HepG2 (cell line): ENCODE measurements around the gene FRMD8. TPM values are rescaled to one million over a fixed set of nuclear protein-coding genes. Genes with fewer than 3 reads are reported as not detected.
A peak's percentile ranks its signal among the peaks of the same experiment; 100 is the strongest.

Source experiments
- MED1 ChIP-seq: sonication (generic); formaldehyde crosslinking; IDR thresholded peaks from 2 replicates; pipeline ENCODE4 v1.4.0; 2020; ENCODE audit warnings: missing genetic modification reagents
- MIXL1 ChIP-seq: IDR thresholded peaks from 2 replicates; pipeline ENCODE4 v1.6.1; 2016
- STAT5B ChIP-seq: sonication (generic); formaldehyde crosslinking; IDR thresholded peaks from 2 replicates; pipeline ENCODE4 v1.4.0; 2020; ENCODE audit warnings: missing genetic modification reagents
- ZMYM2 ChIP-seq: sonication (generic); formaldehyde crosslinking; IDR thresholded peaks from 2 replicates; pipeline ENCODE4 v1.8.0; 2022; ENCODE audit warnings: mild to moderate bottlenecking, missing genetic modification reagents
- ZNF12 ChIP-seq: sonication (generic); formaldehyde crosslinking; IDR thresholded peaks from 2 replicates; pipeline ENCODE4 v1.5.0; 2020; ENCODE audit warnings: missing genetic modification reagents
- ZNF317 ChIP-seq: sonication (generic); formaldehyde crosslinking; IDR thresholded peaks from 2 replicates; pipeline ENCODE4 v1.5.0; 2020; ENCODE audit warnings: mild to moderate bottlenecking, missing genetic modification reagents
- ZNF513 ChIP-seq: sonication (generic); formaldehyde crosslinking; conservative IDR thresholded peaks from 2 replicates; pipeline ENCODE4 v1.5.0; 2020; ENCODE audit warnings: missing genetic modification reagents
- ZNF777 ChIP-seq: sonication (generic); formaldehyde crosslinking; IDR thresholded peaks from 2 replicates; pipeline ENCODE4 v1.4.0; 2020; ENCODE audit warnings: missing genetic modification reagents
- polyA plus RNA-seq, 8 experiments: library from polyadenylated mRNA; depleted of rRNA in 3 of 8; stranded (reverse) in 7 of 8; unstranded in 1 of 8; fragments of >200 nt; fragmentation: Illumina TruSeq in 4 of 8; extraction: Trizol in 4 of 8; gene quantifications; 2 replicates each; pipeline versions ENCODE4 v1.2.1 to v1.2.3, GENCODE V29; 2011 to 2016; ENCODE audit warnings: low read depth in 4 of 8, missing spikeins in 1 of 8, mixed read lengths in 1 of 8; ENCODE audit not compliant: insufficient read depth in 1 of 8
- total RNA-seq, 5 experiments: library from RNA; depleted of rRNA; stranded (reverse); fragments of >200 nt; fragmentation: Illumina TruSeq; extraction: Trizol; gene quantifications; 2 replicates each; pipeline ENCODE4 v1.2.3, GENCODE V29; 2016; ENCODE audit warnings: low read depth in 1 of 5
- TF ChIP-seq, protein P1 (sequence below): sonication (generic); formaldehyde crosslinking; IDR thresholded peaks from 2 replicates; pipeline ENCODE4 v1.4.0; 2020; ENCODE audit warnings: missing genetic modification reagents
- TF ChIP-seq, protein P2 (sequence below): sonication (generic); formaldehyde crosslinking; IDR thresholded peaks from 2 replicates; pipeline ENCODE4 v1.4.0; 2020; ENCODE audit warnings: missing genetic modification reagents, borderline replicate concordance
- TF ChIP-seq, protein P3 (sequence below): sonication (generic); formaldehyde crosslinking; IDR thresholded peaks from 2 replicates; pipeline ENCODE4 v1.5.0; 2020; ENCODE audit warnings: missing genetic modification reagents
- TF ChIP-seq, protein P4 (sequence below): sonication (generic); formaldehyde crosslinking; IDR thresholded peaks from 2 replicates; pipeline ENCODE4 v1.8.0; 2022; ENCODE audit warnings: missing genetic modification reagents, mild to moderate bottlenecking, moderate library complexity, borderline replicate concordance
- TF ChIP-seq, protein P5 (sequence below): IDR thresholded peaks from 2 replicates; pipeline ENCODE4 v1.4.0; 2020; ENCODE audit warnings: mild to moderate bottlenecking, missing genetic modification reagents

FRMD8 gene
- total and polyA plus RNA-seq, 2 of the 13 experiments (the other 11 are each of a cell fraction or from before 2014, with no cell fraction given), result 5.8 to 20.6 TPM

GRCh38 chr11:65383778-65384177, 2.7 kb upstream of the FRMD8 start (continued):
- TF ChIP-seq, protein P1, sequence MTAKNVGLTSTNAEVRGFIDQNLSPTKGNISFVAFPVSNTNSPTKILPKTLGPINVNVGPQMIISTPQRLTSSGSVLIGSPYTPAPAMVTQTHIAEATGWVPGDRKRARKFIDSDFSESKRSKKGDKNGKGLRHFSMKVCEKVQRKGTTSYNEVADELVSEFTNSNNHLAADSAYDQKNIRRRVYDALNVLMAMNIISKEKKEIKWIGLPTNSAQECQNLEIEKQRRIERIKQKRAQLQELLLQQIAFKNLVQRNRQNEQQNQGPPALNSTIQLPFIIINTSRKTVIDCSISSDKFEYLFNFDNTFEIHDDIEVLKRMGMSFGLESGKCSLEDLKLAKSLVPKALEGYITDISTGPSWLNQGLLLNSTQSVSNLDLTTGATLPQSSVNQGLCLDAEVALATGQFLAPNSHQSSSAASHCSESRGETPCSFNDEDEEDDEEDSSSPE (CRISPR knock-in tag), result no peak
- TF ChIP-seq, protein P2, sequence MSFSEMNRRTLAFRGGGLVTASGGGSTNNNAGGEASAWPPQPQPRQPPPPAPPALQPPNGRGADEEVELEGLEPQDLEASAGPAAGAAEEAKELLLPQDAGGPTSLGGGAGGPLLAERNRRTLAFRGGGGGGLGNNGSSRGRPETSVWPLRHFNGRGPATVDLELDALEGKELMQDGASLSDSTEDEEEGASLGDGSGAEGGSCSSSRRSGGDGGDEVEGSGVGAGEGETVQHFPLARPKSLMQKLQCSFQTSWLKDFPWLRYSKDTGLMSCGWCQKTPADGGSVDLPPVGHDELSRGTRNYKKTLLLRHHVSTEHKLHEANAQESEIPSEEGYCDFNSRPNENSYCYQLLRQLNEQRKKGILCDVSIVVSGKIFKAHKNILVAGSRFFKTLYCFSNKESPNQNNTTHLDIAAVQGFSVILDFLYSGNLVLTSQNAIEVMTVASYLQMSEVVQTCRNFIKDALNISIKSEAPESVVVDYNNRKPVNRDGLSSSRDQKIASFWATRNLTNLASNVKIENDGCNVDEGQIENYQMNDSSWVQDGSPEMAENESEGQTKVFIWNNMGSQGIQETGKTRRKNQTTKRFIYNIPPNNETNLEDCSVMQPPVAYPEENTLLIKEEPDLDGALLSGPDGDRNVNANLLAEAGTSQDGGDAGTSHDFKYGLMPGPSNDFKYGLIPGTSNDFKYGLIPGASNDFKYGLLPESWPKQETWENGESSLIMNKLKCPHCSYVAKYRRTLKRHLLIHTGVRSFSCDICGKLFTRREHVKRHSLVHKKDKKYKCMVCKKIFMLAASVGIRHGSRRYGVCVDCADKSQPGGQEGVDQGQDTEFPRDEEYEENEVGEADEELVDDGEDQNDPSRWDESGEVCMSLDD (CRISPR knock-in tag), result 0 out of 2 replicates have a peak, but pooled peaks have one; percentile 49
- TF ChIP-seq, protein P3, sequence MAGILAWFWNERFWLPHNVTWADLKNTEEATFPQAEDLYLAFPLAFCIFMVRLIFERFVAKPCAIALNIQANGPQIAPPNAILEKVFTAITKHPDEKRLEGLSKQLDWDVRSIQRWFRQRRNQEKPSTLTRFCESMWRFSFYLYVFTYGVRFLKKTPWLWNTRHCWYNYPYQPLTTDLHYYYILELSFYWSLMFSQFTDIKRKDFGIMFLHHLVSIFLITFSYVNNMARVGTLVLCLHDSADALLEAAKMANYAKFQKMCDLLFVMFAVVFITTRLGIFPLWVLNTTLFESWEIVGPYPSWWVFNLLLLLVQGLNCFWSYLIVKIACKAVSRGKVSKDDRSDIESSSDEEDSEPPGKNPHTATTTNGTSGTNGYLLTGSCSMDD, result no peak
- TF ChIP-seq MIXL1 (peak; percentile 35; the same call in 1 of the 2 replicates), ZNF12 (CRISPR knock-in tag) (no peak), STAT5B (CRISPR knock-in tag) (no peak), ZNF317 (CRISPR knock-in tag) (no peak), MED1 (CRISPR knock-in tag) (peak; percentile 53; the same call in 1 of the 2 replicates), ZNF777 (CRISPR knock-in tag) (no peak), ZNF513 (CRISPR knock-in tag) (no peak), ZMYM2 (no peak)
- TF ChIP-seq, protein P4, sequence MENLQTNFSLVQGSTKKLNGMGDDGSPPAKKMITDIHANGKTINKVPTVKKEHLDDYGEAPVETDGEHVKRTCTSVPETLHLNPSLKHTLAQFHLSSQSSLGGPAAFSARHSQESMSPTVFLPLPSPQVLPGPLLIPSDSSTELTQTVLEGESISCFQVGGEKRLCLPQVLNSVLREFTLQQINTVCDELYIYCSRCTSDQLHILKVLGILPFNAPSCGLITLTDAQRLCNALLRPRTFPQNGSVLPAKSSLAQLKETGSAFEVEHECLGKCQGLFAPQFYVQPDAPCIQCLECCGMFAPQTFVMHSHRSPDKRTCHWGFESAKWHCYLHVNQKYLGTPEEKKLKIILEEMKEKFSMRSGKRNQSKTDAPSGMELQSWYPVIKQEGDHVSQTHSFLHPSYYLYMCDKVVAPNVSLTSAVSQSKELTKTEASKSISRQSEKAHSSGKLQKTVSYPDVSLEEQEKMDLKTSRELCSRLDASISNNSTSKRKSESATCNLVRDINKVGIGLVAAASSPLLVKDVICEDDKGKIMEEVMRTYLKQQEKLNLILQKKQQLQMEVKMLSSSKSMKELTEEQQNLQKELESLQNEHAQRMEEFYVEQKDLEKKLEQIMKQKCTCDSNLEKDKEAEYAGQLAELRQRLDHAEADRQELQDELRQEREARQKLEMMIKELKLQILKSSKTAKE (CRISPR knock-in tag), result no peak
- TF ChIP-seq, protein P5, sequence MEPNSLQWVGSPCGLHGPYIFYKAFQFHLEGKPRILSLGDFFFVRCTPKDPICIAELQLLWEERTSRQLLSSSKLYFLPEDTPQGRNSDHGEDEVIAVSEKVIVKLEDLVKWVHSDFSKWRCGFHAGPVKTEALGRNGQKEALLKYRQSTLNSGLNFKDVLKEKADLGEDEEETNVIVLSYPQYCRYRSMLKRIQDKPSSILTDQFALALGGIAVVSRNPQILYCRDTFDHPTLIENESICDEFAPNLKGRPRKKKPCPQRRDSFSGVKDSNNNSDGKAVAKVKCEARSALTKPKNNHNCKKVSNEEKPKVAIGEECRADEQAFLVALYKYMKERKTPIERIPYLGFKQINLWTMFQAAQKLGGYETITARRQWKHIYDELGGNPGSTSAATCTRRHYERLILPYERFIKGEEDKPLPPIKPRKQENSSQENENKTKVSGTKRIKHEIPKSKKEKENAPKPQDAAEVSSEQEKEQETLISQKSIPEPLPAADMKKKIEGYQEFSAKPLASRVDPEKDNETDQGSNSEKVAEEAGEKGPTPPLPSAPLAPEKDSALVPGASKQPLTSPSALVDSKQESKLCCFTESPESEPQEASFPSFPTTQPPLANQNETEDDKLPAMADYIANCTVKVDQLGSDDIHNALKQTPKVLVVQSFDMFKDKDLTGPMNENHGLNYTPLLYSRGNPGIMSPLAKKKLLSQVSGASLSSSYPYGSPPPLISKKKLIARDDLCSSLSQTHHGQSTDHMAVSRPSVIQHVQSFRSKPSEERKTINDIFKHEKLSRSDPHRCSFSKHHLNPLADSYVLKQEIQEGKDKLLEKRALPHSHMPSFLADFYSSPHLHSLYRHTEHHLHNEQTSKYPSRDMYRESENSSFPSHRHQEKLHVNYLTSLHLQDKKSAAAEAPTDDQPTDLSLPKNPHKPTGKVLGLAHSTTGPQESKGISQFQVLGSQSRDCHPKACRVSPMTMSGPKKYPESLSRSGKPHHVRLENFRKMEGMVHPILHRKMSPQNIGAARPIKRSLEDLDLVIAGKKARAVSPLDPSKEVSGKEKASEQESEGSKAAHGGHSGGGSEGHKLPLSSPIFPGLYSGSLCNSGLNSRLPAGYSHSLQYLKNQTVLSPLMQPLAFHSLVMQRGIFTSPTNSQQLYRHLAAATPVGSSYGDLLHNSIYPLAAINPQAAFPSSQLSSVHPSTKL, result peak; percentile 72
